Measurements from ENCODE around the gene TAF15. TPM values are rescaled to one million over a fixed set of nuclear protein-coding genes. Genes with fewer than 3 reads are reported as not detected.

Gene TAF15
- total RNA-seq, 2 donors from 2014 or later: 235 to 249 TPM

GRCh38 chr17:35849469-35850348 is 40.4 kb downstream of the TAF15 start:
- Mint-ChIP-seq H3K4me1 (ENCODE audit: low read depth in 2 of 2) (peaks cover 35 to 45% of the 10 kb centered on the region in 2 donors), H3K27me3 (no peaks in the 10 kb centered on the region), H3K9me3 (no peaks in the 10 kb centered on the region), H3K27ac (peak overlapping the region; percentile 40 to 55), H3K4me3 (peak overlapping the region; percentile 0), H3K36me3 (peaks cover 45% of the 10 kb centered on the region)
- ATAC-seq (peak; percentile 73 to 79), DNase-seq (ENCODE audit: low spot score) (peak; percentile 80)

GRCh38 chr17:35855965-35856364 is 46.7 kb downstream of the TAF15 start:
- DNase-seq (ENCODE audit: low spot score) (no peak), ATAC-seq (no peak)
- Mint-ChIP-seq H3K27me3 (no peaks in the 10 kb centered on the region), H3K4me1 (ENCODE audit: low read depth in 2 of 2) (peaks cover 50 to 54% of the 10 kb centered on the region in 2 donors), H3K4me3 (peak overlapping the region; percentile 54), H3K27ac (peak overlapping the region; percentile 56 to 78), H3K36me3 (peaks cover 29% of the 10 kb centered on the region), H3K9me3 (no peaks in the 10 kb centered on the region)

- Mint-ChIP-seq H3K36me3 (peaks cover 22% of the 10 kb centered on the region), H3K27ac (peak overlapping the region; percentile 76 to 78), H3K27me3 (no peaks in the 10 kb centered on the region), H3K4me3 (peak overlapping the region; percentile 63), H3K4me1 (ENCODE audit: low read depth in 2 of 2) (peaks cover 46 to 47% of the 10 kb centered on the region in 2 donors), H3K9me3 (no peaks in the 10 kb centered on the region)
- peak; percentile 56 to 85 for ATAC-seq
- DNase-seq (ENCODE audit: low spot score): no peak
Measured at GRCh38 chr17:35856603-35857002, 47.3 kb downstream of the TAF15 start.

- DNase-seq (ENCODE audit: low spot score): no peak
- Mint-ChIP-seq H3K27ac (no peak overlapping the region), H3K4me1 (ENCODE audit: low read depth in 2 of 2) (peaks cover 18 to 37% of the 10 kb centered on the region in 2 donors), H3K27me3 (no peaks in the 10 kb centered on the region), H3K4me3 (no peak overlapping the region), H3K36me3 (no peaks in the 10 kb centered on the region), H3K9me3 (no peaks in the 10 kb centered on the region)
- no peak for ATAC-seq
Measured at GRCh38 chr17:35864853-35865252, 55.6 kb downstream of the TAF15 start.

- no peaks in the 10 kb centered on the region for H3K27me3 Mint-ChIP-seq
- peak overlapping the region; percentile 29 to 69 for H3K27ac Mint-ChIP-seq
- H3K4me1 Mint-ChIP-seq (ENCODE audit: low read depth in 2 of 2): peaks cover 20 to 40% of the 10 kb centered on the region in 2 donors
- no peak overlapping the region for H3K4me3 Mint-ChIP-seq
- DNase-seq (ENCODE audit: low spot score): no peak
- no peaks in the 10 kb centered on the region for H3K9me3 Mint-ChIP-seq
- ATAC-seq: no peak
- H3K36me3 Mint-ChIP-seq: peaks cover under 1% of the 10 kb centered on the region
Measured at GRCh38 chr17:35865412-35866340, 56.4 kb downstream of the TAF15 start.

GRCh38 chr17:35866341-35866950 is 57.2 kb downstream of the TAF15 start:
- Mint-ChIP-seq H3K9me3 (no peaks in the 10 kb centered on the region), H3K4me1 (ENCODE audit: low read depth in 2 of 2) (peaks cover 25 to 46% of the 10 kb centered on the region in 2 donors), H3K27ac (peak overlapping the region; percentile 29 to 69), H3K4me3 (no peak overlapping the region), H3K27me3 (no peaks in the 10 kb centered on the region), H3K36me3 (peaks cover 4% of the 10 kb centered on the region)
- no peak for DNase-seq (ENCODE audit: low spot score)
- ATAC-seq: no peak

GRCh38 chr17:35867574-35867973 is 58.3 kb downstream of the TAF15 start:
- Mint-ChIP-seq H3K27me3 (no peaks in the 10 kb centered on the region), H3K4me3 (no peak overlapping the region), H3K4me1 (ENCODE audit: low read depth in 2 of 2) (peaks cover 31 to 53% of the 10 kb centered on the region in 2 donors), H3K27ac (peak overlapping the region; percentile 1 to 68), H3K9me3 (no peaks in the 10 kb centered on the region), H3K36me3 (peaks cover 10% of the 10 kb centered on the region)
- no peak for DNase-seq (ENCODE audit: low spot score)
- ATAC-seq: no peak

- H3K27me3 Mint-ChIP-seq: no peaks in the 10 kb centered on the region
Measured at GRCh38 chr17:35868737-35869136, 59.5 kb downstream of the TAF15 start, which contains the start of gene HEATR9. HEATR9 (minus strand) TSS chr17:35868891; CDS start chr17:35868742, 149 bp downstream.

GRCh38 chr17:35870906-35871819 is 61.9 kb downstream of the TAF15 start:
- Mint-ChIP-seq H3K4me3 (peak overlapping the region; percentile 18), H3K27ac (peak overlapping the region; percentile 67 to 84), H3K9me3 (no peaks in the 10 kb centered on the region), H3K27me3 (no peaks in the 10 kb centered on the region), H3K36me3 (peaks cover 21% of the 10 kb centered on the region), H3K4me1 (ENCODE audit: low read depth in 2 of 2) (peaks cover 42 to 52% of the 10 kb centered on the region in 2 donors)
- ATAC-seq (peak; percentile 60 to 69), DNase-seq (ENCODE audit: low spot score) (no peak)

More at GRCh38 chr17:35868737-35869136, 59.5 kb downstream of the TAF15 start, which contains the start of gene HEATR9:
- Mint-ChIP-seq H3K4me3 (no peak within 1 kb of the TSS), H3K9me3 (no peaks in the 10 kb centered on the region), H3K36me3 (peaks cover 16% of the 10 kb centered on the region), H3K4me1 (ENCODE audit: low read depth in 2 of 2) (peaks cover 38 to 56% of the 10 kb centered on the region in 2 donors), H3K27ac (peak within 1 kb of the TSS; percentile 32 to 68)
- ATAC-seq (no peak), DNase-seq (ENCODE audit: low spot score) (no peak)

- H3K4me3 Mint-ChIP-seq: no peak overlapping the region
- H3K9me3 Mint-ChIP-seq: no peaks in the 10 kb centered on the region
- H3K27me3 Mint-ChIP-seq: no peaks in the 10 kb centered on the region
- H3K27ac Mint-ChIP-seq: peak overlapping the region; percentile 55 to 86
- H3K4me1 Mint-ChIP-seq (ENCODE audit: low read depth in 2 of 2): peaks cover 48 to 55% of the 10 kb centered on the region in 2 donors
- peaks cover 30% of the 10 kb centered on the region for H3K36me3 Mint-ChIP-seq
- no peak for ATAC-seq
- no peak for DNase-seq (ENCODE audit: low spot score)
Measured at GRCh38 chr17:35872196-35872980, 63.1 kb downstream of the TAF15 start.

GRCh38 chr17:35875072-35875799 is 66.0 kb downstream of the TAF15 start:
- Mint-ChIP-seq H3K4me1 (ENCODE audit: low read depth in 2 of 2) (peaks cover 68 to 73% of the 10 kb centered on the region in 2 donors), H3K4me3 (peak overlapping the region; percentile 98), H3K27me3 (no peaks in the 10 kb centered on the region), H3K9me3 (no peaks in the 10 kb centered on the region), H3K27ac (peak overlapping the region; percentile 99), H3K36me3 (peaks cover 41% of the 10 kb centered on the region)
- no peak for DNase-seq (ENCODE audit: low spot score)
- ATAC-seq: no peak
